ENCODE results near the gene EXOSC1. TPM values are rescaled to one million over a fixed set of nuclear protein-coding genes. Genes with fewer than 3 reads are reported as not detected.

Gene EXOSC1
- total and polyA plus RNA-seq, 9 donors, result 22.1 to 38.3 (median 26.9) TPM

DNA sequence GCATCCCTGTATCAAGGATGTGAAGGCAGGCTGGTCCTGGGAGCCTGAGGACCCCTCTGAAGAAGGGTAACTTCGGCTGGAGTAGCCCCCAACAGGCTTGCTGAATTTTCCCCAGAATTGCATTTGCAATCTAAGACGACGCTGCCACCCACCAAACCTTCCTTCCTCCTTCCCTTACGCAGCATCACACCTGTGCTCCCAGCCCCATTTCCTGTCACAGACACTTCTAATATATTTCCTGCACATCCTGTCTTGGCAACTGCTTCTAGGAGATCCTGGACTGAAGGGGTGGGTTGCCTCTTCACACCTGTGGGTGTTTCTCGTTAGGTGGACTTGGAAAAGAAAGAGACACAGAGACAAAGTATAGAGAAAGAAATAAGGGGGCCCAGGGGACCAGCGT lies 29.2 kb downstream of the EXOSC1 start:
- intact Hi-C loops (cut with DNase I), result no loop called here
- Histone ChIP-seq H3K27me3 (no peaks in the 10 kb centered on the region), H3K9me3 (no peaks in the 10 kb centered on the region), H3K4me1 (ENCODE audit: insufficient read depth) (peaks cover 3% of the 10 kb centered on the region), H3K4me3 (no peak overlapping the region), H3K27ac (no peak overlapping the region), H3K36me3 (no peaks in the 10 kb centered on the region)
- DNase-seq, result no peak
- 83 to 84% (median 84%) methylated on average over 6 of the region's 6 CpGs for WGBS, 3 donors
- TF ChIP-seq, protein P1, sequence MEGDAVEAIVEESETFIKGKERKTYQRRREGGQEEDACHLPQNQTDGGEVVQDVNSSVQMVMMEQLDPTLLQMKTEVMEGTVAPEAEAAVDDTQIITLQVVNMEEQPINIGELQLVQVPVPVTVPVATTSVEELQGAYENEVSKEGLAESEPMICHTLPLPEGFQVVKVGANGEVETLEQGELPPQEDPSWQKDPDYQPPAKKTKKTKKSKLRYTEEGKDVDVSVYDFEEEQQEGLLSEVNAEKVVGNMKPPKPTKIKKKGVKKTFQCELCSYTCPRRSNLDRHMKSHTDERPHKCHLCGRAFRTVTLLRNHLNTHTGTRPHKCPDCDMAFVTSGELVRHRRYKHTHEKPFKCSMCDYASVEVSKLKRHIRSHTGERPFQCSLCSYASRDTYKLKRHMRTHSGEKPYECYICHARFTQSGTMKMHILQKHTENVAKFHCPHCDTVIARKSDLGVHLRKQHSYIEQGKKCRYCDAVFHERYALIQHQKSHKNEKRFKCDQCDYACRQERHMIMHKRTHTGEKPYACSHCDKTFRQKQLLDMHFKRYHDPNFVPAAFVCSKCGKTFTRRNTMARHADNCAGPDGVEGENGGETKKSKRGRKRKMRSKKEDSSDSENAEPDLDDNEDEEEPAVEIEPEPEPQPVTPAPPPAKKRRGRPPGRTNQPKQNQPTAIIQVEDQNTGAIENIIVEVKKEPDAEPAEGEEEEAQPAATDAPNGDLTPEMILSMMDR (IDR thresholded peaks at IDR 0.05), result no peak
- no peak for TF ChIP-seq POLR2A (IDR thresholded peaks at IDR 0.05)
- TF ChIP-seq EP300 (IDR thresholded peaks at IDR 0.05), result no peak

GRCh38 chr10:97412891-97413304 lies 32.9 kb downstream of the EXOSC1 start:
- no peaks in the 10 kb centered on the region for H3K9me3 ChIP-seq
- H3K4me1 ChIP-seq (ENCODE audit: insufficient read depth), result no peaks in the 10 kb centered on the region
- intact Hi-C loops (cut with DNase I), result no loop called here
- DNase-seq, result no peak
- H3K36me3 ChIP-seq, result no peaks in the 10 kb centered on the region
- H3K27ac ChIP-seq, result no peak overlapping the region
- no peak overlapping the region for H3K4me3 ChIP-seq
- TF ChIP-seq EP300 (IDR thresholded peaks at IDR 0.05) (no peak), POLR2A (IDR thresholded peaks at IDR 0.05) (no peak)
- TF ChIP-seq, protein P1 (IDR thresholded peaks at IDR 0.05), result no peak
- no peaks in the 10 kb centered on the region for H3K27me3 ChIP-seq
- 90 to 94% (median 92%) methylated on average over 10 of the region's 10 CpGs for WGBS, 3 donors

DNA sequence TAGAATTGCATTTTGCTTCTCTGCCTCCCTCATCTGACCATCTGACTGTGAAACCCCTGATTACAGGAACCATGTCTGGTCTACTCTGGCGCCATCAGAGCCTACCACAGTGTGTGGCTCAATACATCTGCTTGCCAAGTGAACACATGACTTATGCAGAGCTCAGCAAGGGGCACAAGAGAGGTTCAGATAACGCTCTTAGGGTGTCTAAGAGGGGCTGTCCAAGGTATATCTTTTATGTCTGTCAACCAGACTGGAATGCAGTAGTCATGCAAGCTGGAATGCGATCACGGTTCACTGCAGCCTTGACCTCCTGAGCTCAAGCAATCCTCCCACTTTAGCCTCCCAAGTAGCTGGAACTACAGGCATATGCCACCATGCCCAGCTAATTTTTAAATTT lies 34.4 kb downstream of the EXOSC1 start:
- Histone ChIP-seq H3K27me3 (no peaks in the 10 kb centered on the region), H3K27ac (no peak overlapping the region), H3K4me3 (no peak overlapping the region), H3K4me1 (ENCODE audit: insufficient read depth) (no peaks in the 10 kb centered on the region), H3K9me3 (no peaks in the 10 kb centered on the region), H3K36me3 (no peaks in the 10 kb centered on the region)
- DNase-seq, result no peak
- 16 to 24% (median 18%) methylated on average over 4 of the region's 4 CpGs for WGBS, 3 donors
- TF ChIP-seq POLR2A (IDR thresholded peaks at IDR 0.05) (no peak), EP300 (IDR thresholded peaks at IDR 0.05) (no peak)
- TF ChIP-seq, protein P1 (IDR thresholded peaks at IDR 0.05), result no peak
- intact Hi-C loops (cut with DNase I), result no loop called here

- Histone ChIP-seq H3K4me1 (ENCODE audit: insufficient read depth) (no peaks in the 10 kb centered on the region), H3K27ac (no peak overlapping the region), H3K27me3 (no peaks in the 10 kb centered on the region), H3K36me3 (no peaks in the 10 kb centered on the region), H3K4me3 (no peak overlapping the region), H3K9me3 (no peaks in the 10 kb centered on the region)
- TF ChIP-seq, protein P1 (IDR thresholded peaks at IDR 0.05), result no peak
- no peak for TF ChIP-seq POLR2A (IDR thresholded peaks at IDR 0.05)
- TF ChIP-seq EP300 (IDR thresholded peaks at IDR 0.05), result no peak
- WGBS, 3 donors, result 72 to 85% (median 73%) methylated on average over 10 of the region's 10 CpGs
- DNase-seq, result no peak
- intact Hi-C loops (cut with DNase I), result loop anchor here in 1 of 4 donors (10.0 kb wide), 1 partner anchor 206 kb away; no protein-coding TSS in a partner anchor
Observed at GRCh38 chr10:97408496-97408992, 37.3 kb downstream of the EXOSC1 start.
